ENCODE data around the gene STPG1. TPM values are rescaled to one million over a fixed set of nuclear protein-coding genes. Genes with fewer than 3 reads are reported as not detected.
A peak's percentile ranks its signal among the peaks of the same experiment; 100 is the strongest.

STPG1 gene
- polyA plus RNA-seq, 1 donor from 2014 or later, result 0.89 TPM

DNA sequence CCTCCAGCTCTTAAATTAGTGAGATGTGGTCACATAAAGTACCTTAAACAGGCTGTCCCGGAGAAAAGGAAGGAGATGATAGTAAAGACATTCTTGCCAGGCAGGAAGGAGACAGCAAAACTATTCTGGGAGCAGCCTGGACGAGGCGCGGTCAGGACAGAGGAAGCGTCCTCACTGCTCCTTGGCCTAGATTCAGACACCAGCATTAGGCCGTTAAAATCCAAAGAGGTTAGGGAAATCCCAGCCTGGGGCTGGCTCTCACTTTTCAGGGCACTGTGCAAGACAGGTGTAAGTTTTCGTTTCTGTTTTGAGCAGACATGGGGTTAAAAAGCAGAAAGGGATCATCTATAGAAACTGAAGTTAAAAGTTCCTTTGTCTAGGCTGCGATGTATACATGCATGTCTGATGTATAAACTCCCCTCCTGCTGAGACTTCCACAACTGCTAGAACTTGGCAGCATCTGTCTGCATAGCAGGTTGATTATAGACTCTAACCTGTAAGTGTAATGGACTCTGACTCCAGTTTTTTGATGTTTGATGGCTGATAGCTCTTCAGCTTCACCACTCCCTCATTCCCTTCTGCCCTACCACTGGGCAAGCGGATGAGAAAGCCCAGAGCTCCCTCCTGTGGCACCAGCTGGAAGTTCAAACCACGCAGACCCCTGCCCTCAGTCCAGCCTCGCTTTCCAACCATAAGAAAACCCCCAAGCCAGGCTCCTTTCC is 21.5 kb downstream of the STPG1 start:
- Histone ChIP-seq H3K9ac (ENCODE audit: low read length) (no peak overlapping the region), H3F3A (ENCODE audit: insufficient read depth, low read length, poor library complexity, severe bottlenecking) (no peaks in the 10 kb centered on the region), H4K20me1 (ENCODE audit: insufficient read depth) (no peaks in the 10 kb centered on the region), H3K36me3 (ENCODE audit: insufficient read depth, low read length) (no peaks in the 10 kb centered on the region), H3K27ac (ENCODE audit: low read length) (no peak overlapping the region), H2AFZ (ENCODE audit: low read depth, low read length) (no peak overlapping the region), H3K27me3 (ENCODE audit: insufficient read depth, low read depth, low read length) (no peaks in the 10 kb centered on the region), H3K4me3 (ENCODE audit: low read length) (no peak overlapping the region), H3K4me2 (ENCODE audit: low read length) (no peak overlapping the region), H3K9me2 (ENCODE audit: insufficient read depth, low read length) (no peaks in the 10 kb centered on the region), H3K79me2 (replicated peaks; ENCODE audit: insufficient read depth, low read length) (no peaks in the 10 kb centered on the region), H3K9me3 (ENCODE audit: low read length) (no peaks in the 10 kb centered on the region)
- TF ChIP-seq EZH2 (IDR thresholded peaks at IDR 0.05; ENCODE audit: borderline replicate concordance, insufficient read depth, low read length, poor library complexity, severe bottlenecking), result no peak
- TF ChIP-seq POLR2AphosphoS5 (IDR thresholded peaks at IDR 0.05), result no peak
- peak; percentile 81 for TF ChIP-seq SMC3 (conservative IDR thresholded peaks at IDR 0.05; ENCODE audit: poor library complexity)
- TF ChIP-seq, protein P1, sequence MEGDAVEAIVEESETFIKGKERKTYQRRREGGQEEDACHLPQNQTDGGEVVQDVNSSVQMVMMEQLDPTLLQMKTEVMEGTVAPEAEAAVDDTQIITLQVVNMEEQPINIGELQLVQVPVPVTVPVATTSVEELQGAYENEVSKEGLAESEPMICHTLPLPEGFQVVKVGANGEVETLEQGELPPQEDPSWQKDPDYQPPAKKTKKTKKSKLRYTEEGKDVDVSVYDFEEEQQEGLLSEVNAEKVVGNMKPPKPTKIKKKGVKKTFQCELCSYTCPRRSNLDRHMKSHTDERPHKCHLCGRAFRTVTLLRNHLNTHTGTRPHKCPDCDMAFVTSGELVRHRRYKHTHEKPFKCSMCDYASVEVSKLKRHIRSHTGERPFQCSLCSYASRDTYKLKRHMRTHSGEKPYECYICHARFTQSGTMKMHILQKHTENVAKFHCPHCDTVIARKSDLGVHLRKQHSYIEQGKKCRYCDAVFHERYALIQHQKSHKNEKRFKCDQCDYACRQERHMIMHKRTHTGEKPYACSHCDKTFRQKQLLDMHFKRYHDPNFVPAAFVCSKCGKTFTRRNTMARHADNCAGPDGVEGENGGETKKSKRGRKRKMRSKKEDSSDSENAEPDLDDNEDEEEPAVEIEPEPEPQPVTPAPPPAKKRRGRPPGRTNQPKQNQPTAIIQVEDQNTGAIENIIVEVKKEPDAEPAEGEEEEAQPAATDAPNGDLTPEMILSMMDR (IDR thresholded peaks at IDR 0.05; ENCODE audit: poor library complexity, severe bottlenecking), result peak; percentile 78
- peak; percentile 81 for TF ChIP-seq RAD21 (conservative IDR thresholded peaks at IDR 0.05)

DNA sequence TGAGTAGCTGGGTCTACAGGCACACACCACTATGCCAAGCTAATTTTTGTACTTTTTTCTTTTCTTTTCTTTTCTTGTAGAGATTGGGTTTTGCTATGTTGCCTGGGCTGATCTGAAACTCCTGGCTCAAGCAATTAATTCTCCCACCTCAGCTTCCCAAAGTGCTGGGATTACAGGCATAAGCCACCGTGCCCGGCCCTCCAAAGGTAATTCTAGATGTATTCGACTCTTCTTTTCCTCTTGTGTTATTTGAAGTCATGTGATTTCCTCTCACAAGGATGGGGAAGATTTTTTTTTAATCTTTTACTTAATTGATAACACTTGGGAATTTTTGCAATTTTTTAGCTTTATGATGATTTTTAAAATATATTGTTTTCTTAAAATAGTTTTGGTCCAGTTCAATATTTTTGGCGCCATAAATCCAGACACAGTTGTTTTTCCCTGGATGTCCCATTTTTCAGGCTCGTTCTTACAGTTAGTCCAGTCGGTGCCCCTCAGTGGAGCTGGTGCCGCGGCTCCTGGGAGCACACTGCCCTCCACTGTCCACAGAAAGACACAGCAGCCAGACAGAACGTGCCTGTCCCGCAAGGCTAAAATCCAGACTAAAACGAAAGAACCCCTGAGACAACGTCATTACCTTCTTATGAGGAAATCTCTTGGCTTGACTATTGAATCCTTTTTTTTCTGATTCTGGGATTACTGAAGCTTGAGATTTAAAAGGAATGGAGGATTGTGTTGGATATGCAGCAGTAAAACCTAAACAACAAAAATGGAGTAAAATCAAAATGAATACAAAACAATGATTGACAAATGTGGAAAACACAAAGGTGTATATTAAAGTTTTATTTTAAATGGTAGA is 22.4 kb downstream of the STPG1 start:
- Histone ChIP-seq H3K36me3 (ENCODE audit: insufficient read depth, low read length) (no peaks in the 10 kb centered on the region), H3F3A (ENCODE audit: insufficient read depth, low read length, poor library complexity, severe bottlenecking) (no peaks in the 10 kb centered on the region), H3K4me2 (ENCODE audit: low read length) (no peak overlapping the region), H3K79me2 (replicated peaks; ENCODE audit: insufficient read depth, low read length) (no peaks in the 10 kb centered on the region), H3K9me2 (ENCODE audit: insufficient read depth, low read length) (no peaks in the 10 kb centered on the region), H4K20me1 (ENCODE audit: insufficient read depth) (no peaks in the 10 kb centered on the region), H3K9ac (ENCODE audit: low read length) (no peak overlapping the region), H3K27me3 (ENCODE audit: insufficient read depth, low read depth, low read length) (no peaks in the 10 kb centered on the region), H2AFZ (ENCODE audit: low read depth, low read length) (no peak overlapping the region), H3K27ac (ENCODE audit: low read length) (no peak overlapping the region), H3K9me3 (ENCODE audit: low read length) (no peaks in the 10 kb centered on the region), H3K4me3 (ENCODE audit: low read length) (no peak overlapping the region)
- TF ChIP-seq, protein P2, sequence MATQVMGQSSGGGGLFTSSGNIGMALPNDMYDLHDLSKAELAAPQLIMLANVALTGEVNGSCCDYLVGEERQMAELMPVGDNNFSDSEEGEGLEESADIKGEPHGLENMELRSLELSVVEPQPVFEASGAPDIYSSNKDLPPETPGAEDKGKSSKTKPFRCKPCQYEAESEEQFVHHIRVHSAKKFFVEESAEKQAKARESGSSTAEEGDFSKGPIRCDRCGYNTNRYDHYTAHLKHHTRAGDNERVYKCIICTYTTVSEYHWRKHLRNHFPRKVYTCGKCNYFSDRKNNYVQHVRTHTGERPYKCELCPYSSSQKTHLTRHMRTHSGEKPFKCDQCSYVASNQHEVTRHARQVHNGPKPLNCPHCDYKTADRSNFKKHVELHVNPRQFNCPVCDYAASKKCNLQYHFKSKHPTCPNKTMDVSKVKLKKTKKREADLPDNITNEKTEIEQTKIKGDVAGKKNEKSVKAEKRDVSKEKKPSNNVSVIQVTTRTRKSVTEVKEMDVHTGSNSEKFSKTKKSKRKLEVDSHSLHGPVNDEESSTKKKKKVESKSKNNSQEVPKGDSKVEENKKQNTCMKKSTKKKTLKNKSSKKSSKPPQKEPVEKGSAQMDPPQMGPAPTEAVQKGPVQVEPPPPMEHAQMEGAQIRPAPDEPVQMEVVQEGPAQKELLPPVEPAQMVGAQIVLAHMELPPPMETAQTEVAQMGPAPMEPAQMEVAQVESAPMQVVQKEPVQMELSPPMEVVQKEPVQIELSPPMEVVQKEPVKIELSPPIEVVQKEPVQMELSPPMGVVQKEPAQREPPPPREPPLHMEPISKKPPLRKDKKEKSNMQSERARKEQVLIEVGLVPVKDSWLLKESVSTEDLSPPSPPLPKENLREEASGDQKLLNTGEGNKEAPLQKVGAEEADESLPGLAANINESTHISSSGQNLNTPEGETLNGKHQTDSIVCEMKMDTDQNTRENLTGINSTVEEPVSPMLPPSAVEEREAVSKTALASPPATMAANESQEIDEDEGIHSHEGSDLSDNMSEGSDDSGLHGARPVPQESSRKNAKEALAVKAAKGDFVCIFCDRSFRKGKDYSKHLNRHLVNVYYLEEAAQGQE (IDR thresholded peaks at IDR 0.05; ENCODE audit: borderline replicate concordance), result no peak
- no peak for TF ChIP-seq MXI1 (conservative IDR thresholded peaks at IDR 0.05; ENCODE audit: poor library complexity, severe bottlenecking)
- no peak for TF ChIP-seq POLR2AphosphoS5 (IDR thresholded peaks at IDR 0.05)
- TF ChIP-seq, protein P1 (IDR thresholded peaks at IDR 0.05; ENCODE audit: poor library complexity, severe bottlenecking), result peak; percentile 89
- peak; percentile 91 for TF ChIP-seq RAD21 (conservative IDR thresholded peaks at IDR 0.05)
- TF ChIP-seq EZH2 (IDR thresholded peaks at IDR 0.05; ENCODE audit: borderline replicate concordance, insufficient read depth, low read length, poor library complexity, severe bottlenecking), result no peak
- no peak for TF ChIP-seq TAF1 (IDR thresholded peaks at IDR 0.05; ENCODE audit: low read depth)
- TF ChIP-seq SMC3 (conservative IDR thresholded peaks at IDR 0.05; ENCODE audit: poor library complexity), result peak; percentile 93
- TF ChIP-seq EP300 (conservative IDR thresholded peaks at IDR 0.05; ENCODE audit: poor library complexity, severe bottlenecking), result no peak

Measured in neural cell (in vitro differentiated cells).